LHCN-M2 (cell line): ENCODE data around the gene PCED1B. TPM values are rescaled to one million over a fixed set of nuclear protein-coding genes. Genes with fewer than 3 reads are reported as not detected.
"Not testable (repeated sequence)": the region's sequence is repeated elsewhere in the genome, so short reads cannot be mapped to it uniquely, and the experiment has no call there.

Experiments used
- DNase-seq: peaks from one replicate; pipeline ENCODE4 v3.0.0-alpha.2; 2012; ENCODE audit warnings: low read depth
- total RNA-seq: library from RNA; depleted of rRNA; stranded (reverse); fragments of >200 nt; gene quantifications from 2 replicates; pipeline ENCODE4 v1.2.3, GENCODE V29; 2014

PCED1B gene
- total RNA-seq, 1 experiment from 2014 or later, result 0.80 TPM

GRCh38 chr12:47088021-47088944, 8.9 kb downstream of the PCED1B start:
- peak; percentile 85 for DNase-seq

DNA sequence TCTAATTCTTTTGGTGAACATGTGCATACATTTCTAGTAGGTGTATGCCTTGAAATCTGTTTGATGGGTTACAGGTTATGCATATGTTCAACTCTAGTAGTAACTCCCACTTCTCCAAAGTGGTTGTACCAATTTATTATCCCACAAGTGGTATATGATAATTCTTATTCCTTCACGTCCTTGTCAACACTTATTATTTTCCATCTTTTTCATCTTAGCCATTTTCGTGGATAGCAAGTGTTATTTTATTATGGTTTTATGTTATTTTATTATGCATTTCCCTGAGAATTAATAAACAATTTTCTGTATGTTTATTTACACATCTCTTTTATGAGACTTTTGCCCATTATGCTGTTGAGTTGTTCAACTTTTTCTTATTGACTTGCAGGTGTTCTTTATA, 11.6 kb downstream of the PCED1B start:
- no peak for DNase-seq

- peak; percentile 71 for DNase-seq
Observed at GRCh38 chr12:47094804-47095203, 15.4 kb downstream of the PCED1B start.

- DNase-seq, result peak; percentile 86
Observed at GRCh38 chr12:47095446-47096236, 16.2 kb downstream of the PCED1B start.

DNA sequence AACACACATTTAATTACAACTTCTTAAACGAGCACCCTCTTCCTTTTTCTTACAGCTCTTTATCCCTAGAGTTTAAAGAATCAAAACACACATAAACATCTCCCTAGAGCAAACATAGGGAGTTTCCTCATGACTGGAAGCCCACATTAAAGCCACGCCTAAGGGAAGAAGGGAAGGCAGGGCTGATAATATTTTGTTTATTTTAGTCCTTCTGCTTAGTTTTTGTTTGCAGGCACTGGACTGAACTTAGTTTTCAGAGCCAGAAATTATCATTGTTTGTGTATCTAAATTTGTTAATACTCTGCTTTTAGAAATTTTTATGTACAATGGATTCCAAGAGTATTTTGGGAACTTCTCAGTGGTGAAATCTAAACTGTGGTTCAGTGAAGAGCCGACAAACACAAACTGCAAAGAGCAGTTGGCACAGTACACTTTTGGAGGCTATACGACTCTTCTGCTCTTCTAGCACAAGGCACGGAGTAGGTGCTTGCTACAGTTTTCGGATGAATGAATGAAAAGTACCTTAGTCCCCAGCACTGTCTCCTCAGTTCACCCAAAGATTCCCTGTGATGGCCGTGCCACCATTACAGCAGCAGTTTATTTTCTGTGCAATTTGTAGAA, 18.0 kb downstream of the PCED1B start:
- no peak for DNase-seq

- no peak for DNase-seq
Observed at GRCh38 chr12:47098099-47098498, 18.7 kb downstream of the PCED1B start.

DNA sequence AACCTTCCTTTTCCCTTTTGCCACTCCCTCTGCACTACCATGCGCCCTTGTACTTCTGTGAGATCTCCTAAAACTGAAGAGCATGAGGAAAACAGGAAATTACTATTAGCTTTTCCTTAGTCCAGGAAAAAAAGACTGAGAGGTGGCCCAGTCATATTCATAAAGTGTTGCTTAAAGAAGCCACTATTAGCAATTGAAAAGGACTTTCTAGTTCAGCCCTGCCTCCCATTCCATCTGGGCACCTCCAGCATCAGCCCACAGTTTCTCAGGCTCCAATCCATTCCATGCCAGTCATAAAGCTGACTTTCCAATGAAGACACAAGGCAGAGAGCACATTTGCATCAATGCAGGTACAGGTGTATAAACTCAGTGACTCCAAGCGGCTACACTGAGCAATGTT, 20.2 kb downstream of the PCED1B start:
- no peak for DNase-seq

DNA sequence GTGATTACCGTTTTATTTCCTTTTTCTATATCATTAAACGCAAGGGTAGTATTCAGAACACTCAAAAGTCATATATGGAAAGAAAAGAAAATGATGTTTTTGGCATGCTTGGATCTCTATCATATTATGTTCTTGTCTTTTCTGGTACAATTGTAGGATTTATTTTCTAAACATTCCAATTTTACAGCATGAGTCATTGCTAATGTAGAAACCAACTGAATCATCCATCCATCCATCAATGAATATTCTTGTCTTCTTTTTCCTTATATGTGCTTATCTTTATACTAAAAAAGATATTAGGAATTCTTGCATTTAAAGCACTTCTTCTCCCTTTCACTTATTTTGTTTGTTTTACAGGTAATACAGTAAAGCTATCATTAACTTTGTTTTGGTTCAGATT, 20.7 kb downstream of the PCED1B start:
- peak; percentile 56 for DNase-seq

GRCh38 chr12:47102406-47102805, 23.0 kb downstream of the PCED1B start:
- DNase-seq, result no peak

DNA sequence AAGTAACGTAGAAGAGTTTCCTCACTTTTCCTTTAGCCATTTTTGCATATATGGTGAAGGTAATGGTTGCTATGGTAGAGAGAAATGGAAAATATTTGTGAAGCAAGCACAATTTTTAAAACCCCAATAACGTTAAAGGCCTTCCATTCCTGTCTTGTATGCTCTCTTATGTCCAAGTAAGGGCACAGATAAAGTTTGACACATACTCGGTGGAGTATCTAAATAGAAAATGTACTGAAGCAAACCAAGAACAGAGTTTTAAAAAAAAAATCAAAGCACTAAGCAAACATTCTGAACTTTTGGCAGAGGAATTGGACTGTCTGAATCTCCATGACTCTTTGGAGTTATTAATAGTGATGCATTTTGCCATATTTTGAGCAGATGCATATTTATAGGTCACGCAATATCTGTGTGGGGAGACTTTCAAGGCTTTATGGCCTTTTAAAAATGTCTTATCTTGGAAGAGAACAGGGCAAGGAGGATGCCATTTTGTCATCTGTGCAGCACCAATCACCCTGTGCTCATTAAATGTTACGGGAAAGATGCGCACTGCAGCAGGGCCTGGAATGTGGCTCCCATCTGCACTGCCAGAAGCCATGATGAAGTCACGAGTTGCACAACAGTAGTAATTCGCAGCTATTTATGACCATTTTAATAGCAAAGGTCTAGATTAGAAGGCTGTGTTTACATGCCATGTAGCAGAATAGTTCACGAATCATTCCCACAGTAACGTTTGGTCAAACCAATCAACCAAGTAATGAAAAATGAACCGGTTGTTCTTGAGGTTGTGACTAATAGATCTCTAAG, 23.6 kb downstream of the PCED1B start:
- peak; percentile 56 for DNase-seq

- no peak for DNase-seq
Observed at GRCh38 chr12:47105914-47106674, 26.7 kb downstream of the PCED1B start.

GRCh38 chr12:47107446-47107845, 28.0 kb downstream of the PCED1B start:
- no peak for DNase-seq

GRCh38 chr12:47107926-47108325, 28.5 kb downstream of the PCED1B start:
- DNase-seq, result no peak

- DNase-seq, result no peak
Observed at GRCh38 chr12:47110011-47110541, 30.7 kb downstream of the PCED1B start.

DNA sequence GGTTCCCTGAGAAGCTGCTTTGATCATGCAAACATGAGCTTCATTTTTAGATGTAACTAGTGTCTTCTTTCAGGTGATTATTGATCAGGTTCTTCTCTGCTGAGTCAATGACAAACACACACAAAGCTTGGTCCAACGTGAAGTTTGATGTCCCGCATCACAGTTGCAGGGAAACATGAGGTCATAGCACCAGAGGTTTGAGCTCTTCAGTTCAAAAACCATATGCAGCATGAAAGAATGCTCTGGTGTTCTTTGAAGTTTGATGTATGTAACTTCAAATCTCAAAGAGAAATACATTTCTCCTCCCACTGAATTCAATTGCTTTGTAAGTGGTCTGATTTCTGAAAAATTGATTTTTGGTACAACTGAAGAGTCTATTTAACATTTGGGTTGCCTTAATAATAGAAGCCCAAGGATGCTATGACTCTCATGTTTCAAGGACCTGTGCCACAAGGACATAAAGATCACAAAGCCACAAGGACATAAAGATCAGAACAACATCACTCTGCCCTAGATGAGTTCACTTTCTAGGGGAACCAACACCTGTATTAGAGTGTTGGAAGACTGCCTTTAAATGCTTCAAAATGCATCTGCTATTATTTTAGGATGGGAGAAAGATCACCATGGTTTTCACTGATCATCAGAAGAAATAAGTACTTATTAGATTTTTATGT, 31.4 kb downstream of the PCED1B start:
- DNase-seq, result no peak

DNA sequence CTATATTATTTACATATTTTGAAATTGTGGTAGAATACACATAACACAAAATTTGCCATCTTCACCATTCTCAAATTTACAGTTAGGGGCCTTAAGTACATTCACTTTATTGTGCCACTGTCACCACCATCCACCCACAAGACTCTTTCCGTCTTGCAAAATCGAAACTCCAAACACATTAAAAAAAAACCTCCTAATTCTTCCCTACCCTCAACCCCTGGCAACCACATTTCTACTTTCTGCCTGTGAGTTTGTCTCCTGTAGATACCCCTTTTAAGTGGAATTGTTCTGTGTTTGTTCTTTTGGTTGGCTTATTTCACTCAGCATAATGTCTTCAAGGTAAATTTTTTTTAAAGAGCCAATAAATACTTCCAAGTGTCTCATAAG, 32.0 kb downstream of the PCED1B start:
- DNase-seq, result no peak

DNA sequence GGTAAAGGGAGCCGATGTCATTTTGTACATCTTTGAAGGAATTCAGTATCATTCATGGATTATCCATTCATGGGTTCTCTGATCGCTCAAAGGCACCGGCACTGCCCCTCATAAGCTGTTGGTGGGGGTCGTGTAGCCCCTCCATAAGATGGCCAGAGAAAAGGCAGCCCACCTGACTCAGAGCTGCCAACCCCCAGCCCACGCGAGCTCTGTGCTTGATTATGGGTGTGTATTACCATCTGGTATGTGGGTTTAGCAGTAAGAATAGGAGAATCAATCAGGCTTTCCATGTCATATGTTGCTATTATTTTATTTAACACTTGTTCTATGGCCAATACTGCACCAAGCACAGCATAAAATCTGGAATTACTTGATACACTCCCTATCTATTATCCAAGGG, 32.4 kb downstream of the PCED1B start:
- no peak for DNase-seq

GRCh38 chr12:47112679-47113078, 33.3 kb downstream of the PCED1B start:
- no peak for DNase-seq

- no peak for DNase-seq
Observed at GRCh38 chr12:47114481-47114892, 35.1 kb downstream of the PCED1B start.

- DNase-seq, result not testable (repeated sequence)
Observed at GRCh38 chr12:47117305-47117704, 37.9 kb downstream of the PCED1B start.
